BLaER1 treated with 17β-estradiol and CSF1 and Interleukin-3, amounts not matched to agents 10 nM and 100 nM (cell line): ENCODE measurements around the gene EI24.
A peak's percentile ranks its signal among the peaks of the same experiment; 100 is the strongest.

Experiments used
- H3K27ac ChIP-seq, 11 experiments: shearing (Covaris generic); formaldehyde crosslinking; 2 replicates each; pipeline ENCODE4 v1.8.1; 2022
- H3K27me3 ChIP-seq, 11 experiments: shearing (Covaris generic); formaldehyde crosslinking; 2 replicates each; pipeline ENCODE4 v1.8.1; 2022
- H3K36me3 ChIP-seq, 11 experiments: shearing (Covaris generic); formaldehyde crosslinking; 2 replicates each; pipeline ENCODE4 v1.8.1; 2022
- H3K4me1 ChIP-seq, 10 experiments: shearing (Covaris generic); formaldehyde crosslinking; 2 replicates each; pipeline ENCODE4 v1.8.1; 2022
- H3K4me2 ChIP-seq, 11 experiments: shearing (Covaris generic); formaldehyde crosslinking; 2 replicates each; pipeline ENCODE4 v1.8.1; 2022
- H3K4me3 ChIP-seq, 10 experiments: shearing (Covaris generic); formaldehyde crosslinking; 2 replicates each; pipeline ENCODE4 v1.8.1; 2022
- H3K9ac ChIP-seq, 11 experiments: shearing (Covaris generic); formaldehyde crosslinking; 2 replicates each; pipeline ENCODE4 v1.8.1; 2022
- H3K9me3 ChIP-seq, 11 experiments: shearing (Covaris generic); formaldehyde crosslinking; replicated peaks in 1 of 11; 2 replicates each; pipeline ENCODE4 v1.8.1; 2022
- H4K20me1 ChIP-seq, 11 experiments: shearing (Covaris generic); formaldehyde crosslinking; 2 replicates each; pipeline ENCODE4 v1.8.1; 2022
- Cebpa-rat ChIP-seq, 11 experiments: shearing (Covaris generic); IDR thresholded peaks; 2 replicates each; pipeline ENCODE4 v1.8.1; 2022

EI24 gene

DNA sequence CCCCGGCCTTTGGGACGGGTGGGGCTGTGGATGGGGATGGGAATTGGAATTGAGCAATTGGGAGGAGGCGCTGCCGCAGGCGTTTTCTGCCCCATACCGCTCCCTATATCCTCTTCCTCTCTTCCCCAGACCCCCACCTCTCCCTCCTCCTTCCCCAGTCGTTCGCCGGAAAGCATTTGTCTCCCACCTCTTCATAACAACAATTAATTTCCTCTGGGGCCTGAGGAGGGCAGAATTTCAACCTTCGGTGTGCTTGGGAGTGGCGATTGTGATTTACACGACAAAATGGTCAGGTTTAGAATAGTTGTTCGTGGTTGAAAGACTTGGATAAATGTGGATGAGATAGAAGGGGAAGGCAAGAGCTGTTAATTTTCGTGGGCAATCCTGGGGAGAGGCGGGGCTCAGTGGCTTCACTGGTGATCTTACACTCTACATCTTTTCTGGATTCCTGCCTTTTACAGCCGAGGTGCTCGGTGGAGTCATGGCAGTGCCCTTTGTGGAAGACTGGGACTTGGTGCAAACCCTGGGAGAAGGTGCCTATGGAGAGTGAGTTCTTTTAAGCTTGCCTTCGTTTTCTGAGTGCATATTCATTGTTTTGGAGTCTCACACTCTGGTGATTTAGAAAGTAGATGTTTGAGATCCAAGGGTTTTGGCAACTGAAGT lies 57.1 kb downstream of the EI24 start:
- Histone ChIP-seq H3K27me3 (no peaks in the 10 kb centered on the region), H4K20me1 (peaks cover 0 to 4% (median 0%) of the 10 kb centered on the region in 11 experiments; a peak in 3 of 22 replicates), H3K9me3 (no peaks in the 10 kb centered on the region), H3K9ac (peak overlapping the region; percentile 81 to 92 (median 89)), H3K27ac (peak overlapping the region in 10 of 11 experiments; percentile 78 to 93 (median 88); a peak in 20 of 22 replicates), H3K4me1 (peaks cover 23 to 35% (median 28%) of the 10 kb centered on the region in 10 experiments), H3K36me3 (peaks cover 9 to 72% (median 44%) of the 10 kb centered on the region in 11 experiments), H3K4me2 (peak overlapping the region; percentile 80 to 94 (median 86)), H3K4me3 (peak overlapping the region; percentile 71 to 91 (median 81))
- TF ChIP-seq Cebpa-rat (IDR thresholded peaks at IDR 0.05): no peak

- TF ChIP-seq Cebpa-rat (IDR thresholded peaks at IDR 0.05): no peak
- Histone ChIP-seq H3K4me3 (peak overlapping the region; percentile 71 to 91 (median 81); a peak in 19 of 20 replicates), H3K4me2 (peak overlapping the region; percentile 80 to 94 (median 86)), H4K20me1 (peaks cover 0 to 4% (median 0%) of the 10 kb centered on the region in 11 experiments; a peak in 3 of 22 replicates), H3K27me3 (no peaks in the 10 kb centered on the region), H3K27ac (peak overlapping the region in 10 of 11 experiments; percentile 78 to 93 (median 88); a peak in 17 of 22 replicates), H3K36me3 (peaks cover 1 to 72% (median 43%) of the 10 kb centered on the region in 11 experiments; a peak in 20 of 22 replicates), H3K4me1 (peaks cover 20 to 28% (median 24%) of the 10 kb centered on the region in 10 experiments), H3K9ac (peak overlapping the region; percentile 81 to 92 (median 89)), H3K9me3 (no peaks in the 10 kb centered on the region)
These were observed 58.1 kb downstream of the EI24 start for GRCh38 chr11:125627236-125627910.
